Activated gamma-delta T cell treated with Interleukin-2 at 50 U/mL for 16 hours (primary cell): ENCODE data around the gene SPANXN5.
"Not testable (repeated sequence)": the region's sequence is repeated elsewhere in the genome, so short reads cannot be mapped to it uniquely, and the experiment has no call there.

Experiments used
- DNase-seq: peaks from one replicate; pipeline ENCODE4 v3.0.0-alpha.2; 2020

SPANXN5 gene, protein sequence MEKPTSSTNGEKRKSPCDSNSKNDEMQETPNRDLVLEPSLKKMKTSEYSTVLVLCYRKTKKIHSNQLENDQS

DNA sequence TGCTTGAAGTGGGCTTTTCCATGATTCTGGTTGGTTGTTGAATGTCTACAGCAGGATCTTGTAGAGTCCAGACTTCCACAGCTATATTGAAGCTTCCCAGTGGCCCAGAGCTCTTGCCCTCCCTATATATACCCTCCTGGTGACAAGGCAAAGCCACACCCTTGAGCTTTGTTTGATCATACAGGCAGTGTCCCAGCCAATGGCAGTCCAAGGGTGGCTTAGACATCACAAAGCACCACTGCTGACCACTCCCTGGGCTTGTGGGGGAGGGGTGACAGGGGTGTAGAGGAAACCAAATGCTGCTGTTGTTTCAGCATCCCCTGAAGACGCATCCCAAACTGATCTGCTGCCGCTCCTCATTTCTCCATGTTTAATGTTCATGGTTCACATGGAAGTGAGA is at the start of gene SPANXN5:
SPANXN5 (minus strand) TSS at position 101 of the 400 bp plus-strand sequence; CDS start at position 22, 79 bp downstream.
- DNase-seq, result not testable (repeated sequence)

DNA sequence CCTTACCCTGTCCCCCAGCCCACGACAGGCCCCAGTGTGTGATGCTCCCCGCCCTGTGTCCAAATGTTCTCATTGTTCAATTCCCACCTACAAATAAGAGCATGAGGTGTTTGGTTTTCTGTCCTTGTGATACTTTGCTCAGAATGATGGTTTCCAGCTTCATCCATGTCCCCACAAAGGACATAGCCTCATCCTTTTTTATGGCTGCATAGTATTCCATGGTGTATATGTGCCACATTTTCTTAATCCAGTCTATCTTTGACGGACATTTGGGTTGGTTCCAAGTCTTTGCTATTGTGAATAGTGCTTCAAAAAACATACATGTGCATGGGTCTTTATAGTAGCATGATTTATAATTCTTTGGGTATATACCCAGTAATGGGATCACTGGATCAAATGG is 46.4 kb upstream of the SPANXN5 start:
- not testable (repeated sequence) for DNase-seq

DNA sequence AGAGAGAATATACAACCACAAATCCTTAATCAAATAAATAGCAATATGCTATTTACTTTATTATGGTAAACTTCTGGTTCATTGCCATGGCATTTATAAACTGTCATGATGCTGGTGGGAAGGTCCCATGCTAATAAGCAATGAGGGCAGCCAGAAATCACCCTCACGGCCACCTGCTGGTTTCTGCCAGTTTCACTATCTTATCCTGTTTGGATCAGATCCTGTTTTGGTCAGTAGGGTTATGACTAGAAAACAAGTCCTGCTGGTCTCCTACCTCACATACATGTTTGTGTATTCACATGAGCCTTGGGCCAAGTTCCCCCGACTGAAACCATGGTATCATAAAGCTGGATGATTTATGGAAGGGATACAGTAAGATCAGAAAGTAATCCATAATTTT is 41.9 kb upstream of the SPANXN5 start:
- DNase-seq, result no peak

DNA sequence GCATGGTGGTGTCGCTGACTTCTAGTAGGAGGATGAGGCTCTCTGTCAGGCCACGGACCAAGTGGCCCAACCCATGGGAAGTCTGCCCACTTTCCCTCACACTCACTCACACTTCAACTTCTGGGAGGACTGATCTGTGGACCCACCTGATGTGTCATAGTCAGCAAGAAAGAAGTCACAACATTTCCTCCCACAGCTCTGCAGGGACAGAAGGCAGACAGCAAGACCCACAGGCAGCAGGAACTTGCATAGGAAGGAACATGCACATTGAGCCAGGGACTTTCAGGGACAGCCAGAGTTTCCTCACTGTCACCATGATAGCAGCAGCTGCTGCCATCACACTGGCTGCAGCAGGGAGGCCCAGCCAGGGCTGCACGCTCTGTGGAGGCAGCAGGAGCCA is 33.3 kb upstream of the SPANXN5 start:
- DNase-seq, result no peak

DNA sequence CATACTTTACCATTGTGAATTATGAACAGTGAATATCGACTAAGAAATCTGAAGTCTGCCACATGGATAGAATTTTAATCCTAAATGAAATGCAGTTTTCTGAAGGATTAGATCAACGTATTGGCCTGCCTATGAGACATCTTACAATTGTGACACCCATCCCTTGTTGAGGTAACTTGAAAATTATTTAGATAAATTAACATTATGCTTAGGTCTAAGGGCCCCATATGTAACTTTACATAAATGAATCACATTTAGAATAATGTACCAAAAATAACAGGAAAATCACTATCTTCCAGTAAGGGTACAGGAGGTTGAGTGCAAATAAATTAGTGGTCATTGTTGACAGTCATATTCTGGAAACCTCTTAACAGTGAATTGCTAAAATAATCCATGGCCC is 27.4 kb upstream of the SPANXN5 start:
- DNase-seq, result no peak

DNA sequence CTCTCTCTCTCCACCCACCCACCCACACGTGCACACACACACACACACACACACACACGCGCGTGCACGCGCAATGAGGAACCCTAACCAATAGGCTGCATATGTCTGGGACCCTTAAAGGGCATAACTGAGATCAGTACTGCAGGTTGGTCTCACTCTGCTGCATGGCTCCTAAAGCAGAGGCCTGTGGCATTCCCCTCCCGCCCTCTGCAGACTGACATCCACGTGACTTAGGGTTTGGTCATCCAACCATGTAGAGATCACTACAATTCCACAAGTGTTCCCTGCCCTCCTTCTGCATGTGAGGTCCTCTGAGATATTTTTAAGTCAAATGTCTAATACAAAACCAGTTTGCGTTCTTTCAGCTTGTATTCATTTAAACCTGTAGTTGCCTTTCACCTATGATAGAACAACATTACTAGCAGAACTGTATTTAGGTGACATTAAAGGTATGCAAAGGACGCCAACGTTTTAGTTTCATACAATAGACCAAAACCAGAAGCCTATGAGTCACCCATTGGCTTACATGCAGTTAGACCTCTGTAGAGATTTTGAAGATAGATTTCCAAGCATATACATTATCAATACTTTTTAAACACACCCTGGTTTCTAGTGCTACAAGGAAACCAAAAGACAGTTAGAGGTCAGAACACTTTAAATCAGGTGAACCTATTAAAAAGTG is 24.0 kb upstream of the SPANXN5 start:
- DNase-seq, result no peak

DNA sequence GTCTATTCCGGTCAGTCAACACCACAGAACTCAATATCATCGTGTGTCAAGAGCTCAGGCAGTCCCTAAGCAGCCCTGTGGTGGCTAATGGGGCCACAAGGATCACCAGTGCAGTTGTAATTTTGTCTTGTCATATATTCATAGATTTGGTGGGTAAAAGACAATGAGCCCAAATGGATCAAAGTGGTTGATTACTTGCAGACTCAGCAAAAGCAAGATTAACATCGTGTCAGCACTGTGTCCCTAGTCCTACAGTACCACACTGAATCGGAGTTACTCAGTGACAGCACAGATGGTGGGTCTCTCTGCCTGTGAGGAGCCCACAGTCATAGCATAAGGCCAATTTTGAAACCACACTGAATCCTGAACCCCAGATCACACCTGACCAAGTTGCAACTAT is 22.6 kb upstream of the SPANXN5 start:
- no peak for DNase-seq

DNA sequence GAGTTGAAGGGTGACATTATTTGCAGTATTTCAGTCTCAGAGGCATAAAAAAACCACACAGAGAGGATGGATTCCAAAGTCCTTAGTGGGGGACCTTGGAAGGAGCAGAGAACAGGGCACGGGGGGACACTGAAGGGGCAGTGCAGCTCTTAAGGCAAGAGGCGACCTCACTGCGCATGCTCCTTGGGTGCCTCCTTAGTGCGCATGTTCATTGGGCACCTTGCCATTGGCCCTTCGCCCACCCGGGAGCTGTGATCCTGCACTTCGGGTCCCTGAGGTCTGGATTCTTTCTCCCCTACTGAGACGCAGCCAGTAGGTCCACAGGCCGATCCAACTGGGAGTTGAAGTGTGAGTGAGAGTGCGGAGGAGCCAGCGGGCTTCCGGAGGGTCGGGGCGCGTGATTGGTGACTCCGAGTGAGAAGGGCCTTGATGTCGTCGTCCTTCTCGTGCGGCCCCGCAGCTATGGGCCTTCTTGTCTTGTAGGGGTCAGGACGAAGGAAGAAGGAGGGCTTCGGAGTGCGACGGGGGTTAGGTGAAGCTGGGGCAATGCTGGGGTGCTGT is 13.9 kb upstream of the SPANXN5 start, which contains the start of gene XAGE5:
XAGE5 (plus strand) TSS at position 223 of the 561 bp plus-strand sequence. CDS start 1,280 bp downstream, outside the sequence.
- DNase-seq, result no peak

DNA sequence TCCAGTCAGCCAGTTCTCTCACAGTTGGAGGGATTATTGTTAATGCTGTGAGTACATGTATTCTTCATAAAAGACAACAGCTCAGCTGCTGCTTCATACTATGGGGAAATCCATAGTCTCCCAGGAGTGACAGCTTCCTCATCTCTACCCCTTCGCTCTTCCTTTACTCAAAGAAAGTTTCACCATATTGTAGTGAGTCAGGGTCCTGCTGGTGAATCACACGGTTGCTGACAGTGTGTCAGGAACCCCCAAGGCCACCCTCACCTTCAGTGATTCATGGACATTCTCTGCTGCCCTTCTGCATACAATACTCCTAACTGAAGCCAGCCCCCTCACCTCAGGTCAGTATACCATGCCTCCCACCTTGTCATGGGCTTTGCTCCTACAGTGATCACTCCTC is 7.6 kb upstream of the SPANXN5 start:
- not testable (repeated sequence) for DNase-seq

DNA sequence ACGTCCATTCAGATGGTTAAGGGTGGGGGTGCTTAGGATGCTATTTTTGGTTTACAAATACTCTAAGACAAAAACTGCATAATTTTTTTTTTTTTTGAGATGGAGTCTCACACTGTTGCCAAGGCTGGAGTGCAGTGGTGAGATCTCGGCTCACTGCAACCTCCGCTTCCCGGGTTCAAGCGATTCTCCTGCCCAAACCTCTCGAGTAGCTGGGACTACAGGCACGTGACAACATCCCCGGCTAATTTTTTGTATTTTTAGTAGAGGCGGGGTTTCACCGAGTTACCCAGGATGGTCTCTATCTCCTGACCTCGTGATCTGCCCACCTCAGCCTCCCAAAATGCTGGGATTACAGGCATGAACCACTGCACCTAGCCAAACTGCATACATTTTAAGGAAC is 23.7 kb downstream of the SPANXN5 start:
- not testable (repeated sequence) for DNase-seq

DNA sequence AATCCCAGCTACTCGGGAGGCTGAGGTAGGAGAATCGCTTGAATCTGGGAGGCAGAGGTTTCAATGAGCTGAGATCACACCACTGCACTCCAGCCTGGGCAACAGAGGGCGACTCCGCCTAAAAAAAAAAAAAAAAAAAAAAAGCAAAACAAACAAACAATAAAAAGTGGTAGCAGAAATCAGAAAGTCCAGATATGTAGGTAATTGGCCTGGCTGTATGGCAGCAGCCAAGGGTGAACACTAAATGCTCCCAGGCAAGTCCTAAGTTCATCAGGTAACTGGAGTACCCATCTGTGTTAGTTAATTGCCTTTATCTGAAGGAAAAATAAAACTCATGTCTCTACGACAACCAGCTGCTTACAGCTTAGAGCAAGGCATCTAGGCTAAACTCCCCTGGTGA is 31.2 kb downstream of the SPANXN5 start:
- not testable (repeated sequence) for DNase-seq

DNA sequence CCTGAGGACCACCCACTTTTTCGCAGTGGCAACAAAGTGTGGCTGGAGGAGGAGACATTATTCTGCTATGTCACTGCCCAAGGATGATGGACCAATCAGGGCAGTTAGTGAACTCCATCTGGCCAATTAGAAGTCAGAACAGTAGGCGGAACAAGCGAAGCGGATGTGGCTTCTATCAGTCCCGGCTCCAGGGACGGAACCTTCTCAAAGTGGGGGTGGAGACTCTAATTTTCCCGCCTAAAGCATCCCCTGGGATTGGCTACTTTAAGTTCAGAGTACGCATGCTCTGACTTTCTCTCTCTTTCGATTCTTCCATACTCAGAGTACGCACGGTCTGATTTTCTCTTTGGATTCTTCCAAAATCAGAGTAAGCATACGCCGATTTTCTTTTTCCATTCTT is 46.3 kb downstream of the SPANXN5 start, which contains the start of gene SSX2B:
SSX2B (plus strand) TSS at position 301 of the 400 bp plus-strand sequence. CDS start 1,429 bp downstream, outside the sequence.
- not testable (repeated sequence) for DNase-seq
